B cell (primary cell): Measurements from ENCODE around the gene SPOCK1.

Source experiments
- CTCF ChIP-seq: fragments of 200-600 bp; IDR thresholded peaks from one replicate; pipeline ENCODE4 v1.8.0; 2022; ENCODE audit warnings: antibody characterized with exemption, mild to moderate bottlenecking
- EZH2 ChIP-seq: IDR thresholded peaks from 2 replicates; pipeline ENCODE4 v1.6.1; 2012; ENCODE audit warnings: borderline replicate concordance, low read depth, mild to moderate bottlenecking, moderate library complexity, low read length; ENCODE audit not compliant: insufficient read depth, poor library complexity, severe bottlenecking

DNA sequence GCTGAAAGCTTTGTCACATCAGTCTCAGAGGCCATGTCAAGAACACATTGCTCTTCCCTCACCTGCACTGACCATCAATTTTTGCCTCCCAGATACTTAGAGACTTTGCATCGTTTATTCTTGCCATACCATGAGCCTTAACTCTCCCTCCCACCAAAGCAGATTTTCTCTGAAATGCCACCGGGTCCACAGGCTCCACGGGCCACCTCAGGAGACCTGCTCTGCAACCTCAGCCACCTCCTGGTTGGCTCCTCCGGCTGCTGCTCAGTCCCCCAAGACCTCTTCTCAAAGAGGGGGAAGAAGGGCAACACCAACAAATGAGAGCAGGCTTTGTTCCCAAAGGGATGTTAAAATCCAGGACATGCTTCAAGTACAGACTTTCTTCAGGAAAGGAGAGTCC, 400.5 kb downstream of the SPOCK1 start:
- TF ChIP-seq CTCF, result no peak
- no peak for TF ChIP-seq EZH2
